ENCODE measurements around the gene PTH1R.

PTH1R gene

GRCh38 chr3:46877406-46878125 lies at the start of gene PTH1R:
TSS of gene PTH1R (plus strand) at chr3:46877721. CDS start at chr3:46883560, 5,839 bp downstream.
- no peak for DNase-seq

GRCh38 chr3:46829699-46830208 lies 47.8 kb upstream of the PTH1R start:
- no peak for DNase-seq

GRCh38 chr3:46830801-46831200 lies 46.7 kb upstream of the PTH1R start:
- DNase-seq: no peak

- no peak for DNase-seq
Measured at GRCh38 chr3:46831316-46831715, 46.2 kb upstream of the PTH1R start.

- no peak for DNase-seq
Measured at GRCh38 chr3:46831841-46832240, 45.7 kb upstream of the PTH1R start.

- DNase-seq: no peak
Measured at GRCh38 chr3:46833346-46834300, 43.9 kb upstream of the PTH1R start.

GRCh38 chr3:46835054-46835453 lies 42.5 kb upstream of the PTH1R start:
- no peak for DNase-seq

- no peak for DNase-seq
Measured at GRCh38 chr3:46835491-46835890, 42.0 kb upstream of the PTH1R start.

GRCh38 chr3:46838301-46838700 lies 39.2 kb upstream of the PTH1R start:
- no peak for DNase-seq

- DNase-seq: no peak
Measured at GRCh38 chr3:46840491-46840890, 37.0 kb upstream of the PTH1R start.

- DNase-seq: no peak
Measured at GRCh38 chr3:46843508-46843907, 34.0 kb upstream of the PTH1R start.

- no peak for DNase-seq
Measured at GRCh38 chr3:46844397-46844796, 33.1 kb upstream of the PTH1R start.

- DNase-seq: no peak
Measured at GRCh38 chr3:46844881-46845312, 32.6 kb upstream of the PTH1R start.

- DNase-seq: no peak
Measured at GRCh38 chr3:46845397-46845859, 32.1 kb upstream of the PTH1R start.

GRCh38 chr3:46845860-46846623 lies 31.5 kb upstream of the PTH1R start:
- DNase-seq: no peak

GRCh38 chr3:46846624-46847542 lies 30.6 kb upstream of the PTH1R start:
- no peak for DNase-seq

- no peak for DNase-seq
Measured at GRCh38 chr3:46847744-46848143, 29.8 kb upstream of the PTH1R start.

GRCh38 chr3:46848271-46849044 lies 29.1 kb upstream of the PTH1R start:
- no peak for DNase-seq

- DNase-seq: no peak
Measured at GRCh38 chr3:46849045-46849631, 28.4 kb upstream of the PTH1R start.

- no peak for DNase-seq
Measured at GRCh38 chr3:46849686-46850467, 27.6 kb upstream of the PTH1R start.

All from NCI-H748 treated with DMSO at 0.1 percent for 48 hours (cell line).